Lower leg skin (tissue), 4 donors: Measurements from ENCODE around the gene ZFP42. TPM values are rescaled to one million over a fixed set of nuclear protein-coding genes. Genes with fewer than 3 reads are reported as not detected.

Source experiments
- DNase-seq, 2 donors: peaks; one replicate each; pipeline ENCODE4 v3.0.0-alpha.2; 2019; ENCODE audit warnings: low spot score in 2 of 2
- H3K4me3 ChIP-seq: fragments of 200-600 bp; sonication (generic); 2 replicates; pipeline ENCODE4 v1.5.1; 2017; ENCODE audit warnings: mild to moderate bottlenecking, low read depth; ENCODE audit not compliant: poor library complexity, severe bottlenecking
- CTCF ChIP-seq, 3 donors: fragments of 450-650 bp; IDR thresholded peaks; one replicate each; pipeline ENCODE4 v1.5.1; 2016; ENCODE audit warnings: antibody characterized with exemption in 3 of 3, mild to moderate bottlenecking in 3 of 3, moderate library complexity in 2 of 3
- POLR2A ChIP-seq, 2 donors: fragments of 450-650 bp; IDR thresholded peaks; one replicate each; pipeline ENCODE4 v1.6.1; 2016 to 2017; ENCODE audit warnings: antibody characterized with exemption in 2 of 2, mild to moderate bottlenecking in 1 of 2, moderate library complexity in 1 of 2
- WGBS, 2 donors: methylation state at CpG; one replicate each; pipeline ENCODE4 v1.1.5; 2018; 5-methylcytosine and 5-hydroxymethylcytosine counted together
- intact Hi-C: fragments of 100-400 bp; cut with DNase I; formaldehyde crosslinking; loops from one replicate; pipeline ENCODE4 v1.15.0; 2023; ENCODE audit warnings: low total_unique reads
- total RNA-seq, 4 donors: library from RNA; depleted of rRNA; stranded (reverse); fragments of >200 nt; gene quantifications; one replicate each; pipeline ENCODE4 v1.1.0, GENCODE V29; 2016

ZFP42 gene
- total RNA-seq, 4 donors from 2014 or later = not detected

GRCh38 chr4:188023682-188024081 is 28.1 kb downstream of the ZFP42 start:
- intact Hi-C loops = loop anchor here (10.0 kb wide), 1 partner anchor 1831 kb away; no protein-coding TSS in a partner anchor
- WGBS, 2 donors = 63 to 64% methylated on average over 6 of the region's 6 CpGs

GRCh38 chr4:188025476-188025875 is 29.9 kb downstream of the ZFP42 start:
- DNase-seq = no peak
- intact Hi-C loops = loop anchor here (5.0 to 10.0 kb wide), 2 partner anchors 1829 to 1847 kb away; no protein-coding TSS in a partner anchor
- 89 to 97% methylated on average over 2 of the region's 2 CpGs for WGBS, 2 donors
- H3K4me3 ChIP-seq = no peak overlapping the region
- no peak for TF ChIP-seq CTCF (IDR thresholded peaks at IDR 0.05)

More at GRCh38 chr4:188023682-188024081, 28.1 kb downstream of the ZFP42 start:
- no peak overlapping the region for H3K4me3 ChIP-seq
- TF ChIP-seq CTCF (IDR thresholded peaks at IDR 0.05) = no peak
- TF ChIP-seq POLR2A (IDR thresholded peaks at IDR 0.05) = no peak
- DNase-seq = no peak

DNA sequence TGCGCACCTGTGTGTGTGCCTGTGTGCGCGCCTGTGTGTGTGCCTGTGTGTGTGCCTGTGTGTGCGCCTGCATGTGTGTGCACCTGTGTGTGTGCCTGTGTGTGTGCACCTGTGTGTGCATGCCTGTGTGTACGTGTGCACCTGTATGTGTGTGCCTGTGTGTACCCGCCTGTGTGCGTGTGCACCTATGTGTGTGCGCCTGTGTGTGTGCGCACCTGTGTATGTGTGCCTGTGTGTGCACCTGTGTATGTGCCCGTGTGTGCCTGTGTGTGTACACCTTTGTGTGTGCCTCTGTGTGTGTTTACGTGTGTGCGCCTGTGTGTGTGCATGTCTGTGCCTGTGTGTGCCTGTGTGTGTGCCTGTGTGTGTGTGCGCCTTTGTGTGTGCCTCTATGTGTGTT is 33.5 kb downstream of the ZFP42 start:
- intact Hi-C loops = loop anchor here (5.0 to 10.0 kb wide), 2 partner anchors 1826 to 1843 kb away; no protein-coding TSS in a partner anchor
- H3K4me3 ChIP-seq = no peak overlapping the region
- no peak for DNase-seq
- WGBS, 2 donors = 78 to 95% methylated on average over 8 to 11 of the region's 13 CpGs
- no peak for TF ChIP-seq CTCF (IDR thresholded peaks at IDR 0.05)
- no peak for TF ChIP-seq POLR2A (IDR thresholded peaks at IDR 0.05)

DNA sequence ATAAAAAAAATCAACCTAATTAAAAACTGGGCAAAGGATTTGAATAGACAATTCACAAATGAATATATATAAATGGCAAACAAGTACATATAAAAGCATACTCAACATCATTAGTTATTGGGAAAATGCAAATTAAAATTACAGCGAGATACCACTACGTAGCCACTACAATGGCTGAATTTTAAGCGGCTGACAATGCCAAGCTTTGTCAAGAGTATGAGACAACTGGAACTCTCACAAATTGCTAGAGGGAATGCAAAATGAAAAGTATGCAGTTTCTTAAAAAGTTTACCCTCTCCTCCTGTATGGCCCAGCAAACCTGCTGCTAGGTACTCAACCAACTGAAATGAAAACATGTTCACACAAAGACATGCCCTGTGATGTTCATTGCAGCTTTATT is 34.8 kb downstream of the ZFP42 start:
- 56 to 73% methylated on average over 3 of the region's 3 CpGs for WGBS, 2 donors
- TF ChIP-seq CTCF (IDR thresholded peaks at IDR 0.05) (no peak), POLR2A (IDR thresholded peaks at IDR 0.05) (no peak)
- intact Hi-C loops = no loop called here
- no peak for DNase-seq
- H3K4me3 ChIP-seq = no peak overlapping the region

GRCh38 chr4:188031751-188032150 is 36.2 kb downstream of the ZFP42 start:
- TF ChIP-seq CTCF (IDR thresholded peaks at IDR 0.05) = no peak
- TF ChIP-seq POLR2A (IDR thresholded peaks at IDR 0.05) = no peak
- 68 to 77% methylated on average over 18 of the region's 18 CpGs for WGBS, 2 donors
- intact Hi-C loops = no loop called here
- no peak overlapping the region for H3K4me3 ChIP-seq
- no peak for DNase-seq

DNA sequence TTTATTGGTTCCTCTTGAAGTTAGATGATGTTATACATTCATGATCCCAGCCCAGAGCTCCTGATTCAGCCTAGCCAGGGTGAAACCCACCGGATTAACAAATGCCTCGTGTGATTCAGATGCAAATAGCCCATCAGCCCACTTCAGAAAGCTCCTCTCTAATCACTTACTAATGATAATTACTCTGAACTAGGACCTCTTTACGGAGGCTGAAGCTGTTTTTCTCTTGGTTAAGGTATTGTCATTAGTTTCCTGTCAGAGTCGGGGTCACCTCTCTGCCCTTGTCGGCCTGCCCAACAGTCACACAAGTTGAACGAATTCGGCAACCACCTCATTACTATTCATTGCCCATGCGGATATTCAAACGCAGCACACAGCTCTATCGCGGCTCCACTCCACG is 36.6 kb downstream of the ZFP42 start:
- intact Hi-C loops = no loop called here

More for the DNA sequence above, 36.6 kb downstream of the ZFP42 start:
- no peak for DNase-seq
- WGBS, 2 donors = 50 to 53% methylated on average over 12 of the region's 12 CpGs
- no peak overlapping the region for H3K4me3 ChIP-seq
- no peak for TF ChIP-seq POLR2A (IDR thresholded peaks at IDR 0.05)
- TF ChIP-seq CTCF (IDR thresholded peaks at IDR 0.05) = no peak
